AG20443 (cell line): ENCODE results near the gene KLLN.
"Not testable (repeated sequence)": the region's sequence is repeated elsewhere in the genome, so short reads cannot be mapped to it uniquely, and the experiment has no call there.

Source experiments
- DNase-seq: peaks from one replicate; pipeline ENCODE4 v3.0.0; 2012; ENCODE audit warnings: low spot score, mixed read lengths

KLLN gene

GRCh38 chr10:87863053-87863943, at the start of gene KLLN, which contains the start of gene PTEN:
TSS of gene KLLN (minus strand) at chr10:87863533. CDS start at chr10:87862487, 1,046 bp downstream.
TSS of gene PTEN (plus strand) at chr10:87863625. CDS start at chr10:87864470, 845 bp downstream.
- peak; percentile 91 for DNase-seq

GRCh38 chr10:87903396-87903795, 40.1 kb upstream of the KLLN start:
- not testable (repeated sequence) for DNase-seq

GRCh38 chr10:87897957-87898356, 34.6 kb upstream of the KLLN start:
- DNase-seq: not testable (repeated sequence)

GRCh38 chr10:87896216-87896615, 32.9 kb upstream of the KLLN start:
- DNase-seq: no peak

GRCh38 chr10:87895430-87895829, 32.1 kb upstream of the KLLN start:
- no peak for DNase-seq

GRCh38 chr10:87887548-87888289, 24.4 kb upstream of the KLLN start:
- no peak for DNase-seq

- no peak for DNase-seq
These were observed 23.8 kb upstream of the KLLN start for GRCh38 chr10:87887146-87887545.

GRCh38 chr10:87886635-87887034, 23.3 kb upstream of the KLLN start:
- DNase-seq: no peak

- DNase-seq: no peak
These were observed 19.4 kb upstream of the KLLN start for GRCh38 chr10:87882555-87883294.

- not testable (repeated sequence) for DNase-seq
These were observed 18.2 kb upstream of the KLLN start for GRCh38 chr10:87881373-87882059.

- DNase-seq: no peak
These were observed 17.0 kb upstream of the KLLN start for GRCh38 chr10:87880336-87880735.

- DNase-seq: no peak
These were observed 15.5 kb upstream of the KLLN start for GRCh38 chr10:87878664-87879459.

- DNase-seq: no peak
These were observed 12.7 kb upstream of the KLLN start for GRCh38 chr10:87875929-87876571.

GRCh38 chr10:87873656-87874055, 10.3 kb upstream of the KLLN start:
- DNase-seq: no peak

GRCh38 chr10:87872828-87873227, 9.5 kb upstream of the KLLN start:
- no peak for DNase-seq

- no peak for DNase-seq
These were observed 6.6 kb upstream of the KLLN start for GRCh38 chr10:87869773-87870551.

- DNase-seq: not testable (repeated sequence)
These were observed 5.8 kb upstream of the KLLN start for GRCh38 chr10:87869139-87869538.

- DNase-seq: no peak
These were observed 4.9 kb upstream of the KLLN start for GRCh38 chr10:87868277-87868676.

- DNase-seq: no peak
These were observed 4.1 kb upstream of the KLLN start for GRCh38 chr10:87867453-87867852.
